ENCODE data around the gene SLC35G6. TPM values are rescaled to one million over a fixed set of nuclear protein-coding genes. Genes with fewer than 3 reads are reported as not detected.
"Not testable (repeated sequence)": the region's sequence is repeated elsewhere in the genome, so short reads cannot be mapped to it uniquely, and the experiment has no call there.

The SLC35G6 gene
- total RNA-seq, 2 donors from 2014 or later, result 0.33 TPM; not detected in 1

GRCh38 chr17:7479213-7480088, 1.8 kb upstream of the SLC35G6 start, which contains the start of gene ZBTB4:
ZBTB4 (minus strand) TSS chr17:7479631; CDS start chr17:7466801, 12,830 bp downstream.
- Mint-ChIP-seq H3K36me3 (ENCODE audit: low read depth) (peaks cover 4% of the 10 kb centered on the region), H3K27me3 (ENCODE audit: insufficient read depth) (no peaks in the 10 kb centered on the region), H3K27ac (peak within 1 kb of the TSS; percentile 99), H3K9me3 (no peaks in the 10 kb centered on the region), H3K4me1 (peaks cover 48% of the 10 kb centered on the region), H3K4me3 (peak within 1 kb of the TSS; percentile 88)
- no peaks in the 10 kb centered on the region for H3K9me3 ChIP-seq (ENCODE audit: control insufficient read depth, low read length)
- 1 to 2% methylated on average over 15 to 77 of the region's 92 CpGs for WGBS, 2 experiments (ENCODE audit: insufficient coverage in 1 of 2, insufficient read length in 1 of 2)
- H3K36me3 ChIP-seq (ENCODE audit: control insufficient read depth, insufficient read depth, low read length), result no peaks in the 10 kb centered on the region
- peaks cover 15% of the 10 kb centered on the region for H3K4me1 ChIP-seq (ENCODE audit: control insufficient read depth, insufficient read depth, low read length)
- H3K27me3 ChIP-seq (ENCODE audit: control insufficient read depth, insufficient read depth, low read length, poor library complexity, severe bottlenecking), result no peaks in the 10 kb centered on the region
- peak within 1 kb of the TSS; percentile 76 for H3K9ac ChIP-seq (ENCODE audit: extremely low read depth, low read length, poor library complexity, severe bottlenecking)
- peak within 1 kb of the TSS; percentile 79 for H3K27ac ChIP-seq (ENCODE audit: low read depth, low read length)
- H3K4me3 ChIP-seq (ENCODE audit: low read length), result peak within 1 kb of the TSS; percentile 84
- peak; percentile 23 for TF ChIP-seq CTCF (conservative IDR thresholded peaks at IDR 0.05)
- DNase-seq, result peak; percentile 84

- Histone ChIP-seq H3K4me3 (ENCODE audit: low read length) (peak overlapping the region; percentile 77), H3K9ac (ENCODE audit: extremely low read depth, low read length, poor library complexity, severe bottlenecking) (peak overlapping the region; percentile 69), H3K9me3 (ENCODE audit: control insufficient read depth, low read length) (no peaks in the 10 kb centered on the region), H3K27me3 (ENCODE audit: control insufficient read depth, insufficient read depth, low read length, poor library complexity, severe bottlenecking) (no peaks in the 10 kb centered on the region), H3K36me3 (ENCODE audit: control insufficient read depth, insufficient read depth, low read length) (no peaks in the 10 kb centered on the region), H3K27ac (ENCODE audit: low read depth, low read length) (peak overlapping the region; percentile 79), H3K4me1 (ENCODE audit: control insufficient read depth, insufficient read depth, low read length) (peaks cover 15% of the 10 kb centered on the region)
- Mint-ChIP-seq H3K9me3 (no peaks in the 10 kb centered on the region), H3K36me3 (ENCODE audit: low read depth) (peaks cover 4% of the 10 kb centered on the region), H3K27me3 (ENCODE audit: insufficient read depth) (no peaks in the 10 kb centered on the region), H3K4me3 (peak overlapping the region; percentile 88), H3K27ac (peak overlapping the region; percentile 99), H3K4me1 (peaks cover 48% of the 10 kb centered on the region)
- no peak for DNase-seq
- 28% methylated on average over 8 of the region's 8 CpGs; no CpG with 5 or more reads in 1 of the 2 experiments for WGBS, 2 experiments (ENCODE audit: insufficient coverage in 1 of 2, insufficient read length in 1 of 2)
- no peak for TF ChIP-seq CTCF (conservative IDR thresholded peaks at IDR 0.05)
Observed at GRCh38 chr17:7480089-7480384, 1.2 kb upstream of the SLC35G6 start.

- Mint-ChIP-seq H3K4me1 (peaks cover 56% of the 10 kb centered on the region), H3K4me3 (peak overlapping the region; percentile 88), H3K27ac (peak overlapping the region; percentile 99)
- H3K4me3 ChIP-seq (ENCODE audit: low read length); H3K4me1 ChIP-seq (ENCODE audit: control insufficient read depth, insufficient read depth, low read length); H3K27me3 Mint-ChIP-seq (ENCODE audit: insufficient read depth); H3K27me3 ChIP-seq (ENCODE audit: control insufficient read depth, insufficient read depth, low read length, poor library complexity, severe bottlenecking); H3K9me3 ChIP-seq (ENCODE audit: control insufficient read depth, low read length); H3K9me3 Mint-ChIP-seq; H3K36me3 Mint-ChIP-seq (ENCODE audit: low read depth); H3K9ac ChIP-seq (ENCODE audit: extremely low read depth, low read length, poor library complexity, severe bottlenecking); DNase-seq; H3K27ac ChIP-seq (ENCODE audit: low read depth, low read length): not testable (repeated sequence)
- peaks cover 13% of the 10 kb centered on the region for H3K36me3 ChIP-seq (ENCODE audit: control insufficient read depth, insufficient read depth, low read length)
- WGBS, 2 experiments (ENCODE audit: insufficient coverage in 1 of 2, insufficient read length in 1 of 2), result 93 to 95% methylated on average over 13 to 30 of the region's 31 CpGs
Observed at GRCh38 chr17:7481842-7482741, 846 bp downstream of the SLC35G6 start.

- H3K4me1 Mint-ChIP-seq, result peaks cover 58% of the 10 kb centered on the region
- not testable (repeated sequence) for H3K4me1 ChIP-seq (ENCODE audit: control insufficient read depth, insufficient read depth, low read length); H3K9me3 Mint-ChIP-seq; H3K9me3 ChIP-seq (ENCODE audit: control insufficient read depth, low read length); H3K27me3 ChIP-seq (ENCODE audit: control insufficient read depth, insufficient read depth, low read length, poor library complexity, severe bottlenecking); H3K27me3 Mint-ChIP-seq (ENCODE audit: insufficient read depth); DNase-seq
- Histone ChIP-seq H3K4me3 (ENCODE audit: low read length) (peak overlapping the region; percentile 99), H3K27ac (ENCODE audit: low read depth, low read length) (peak overlapping the region; percentile 98), H3K9ac (ENCODE audit: extremely low read depth, low read length, poor library complexity, severe bottlenecking) (peak overlapping the region; percentile 99), H3K36me3 (ENCODE audit: control insufficient read depth, insufficient read depth, low read length) (peaks cover 18% of the 10 kb centered on the region)
- 78 to 91% methylated on average over 3 to 6 of the region's 6 CpGs for WGBS, 2 experiments (ENCODE audit: insufficient coverage in 1 of 2, insufficient read length in 1 of 2)
- H3K27ac Mint-ChIP-seq, result peak overlapping the region; percentile 99
- H3K4me3 Mint-ChIP-seq, result peak overlapping the region; percentile 88
- peaks cover 13% of the 10 kb centered on the region for H3K36me3 Mint-ChIP-seq (ENCODE audit: low read depth)
Observed at GRCh38 chr17:7482742-7483088, 1.5 kb downstream of the SLC35G6 start.
